Measurements from ENCODE around the gene BANF2. TPM values are rescaled to one million over a fixed set of nuclear protein-coding genes. Genes with fewer than 3 reads are reported as not detected.
A peak's percentile ranks its signal among the peaks of the same experiment; 100 is the strongest.

The BANF2 gene
- total RNA-seq, 1 experiment from 2014 or later: not detected

- no peak overlapping the region for H3K18ac ChIP-seq (ENCODE audit: insufficient read length, low read depth, low read length)
- H3K79me1 ChIP-seq (ENCODE audit: insufficient read depth, low read depth, low read length, poor library complexity, severe bottlenecking): peaks cover 7% of the 10 kb centered on the region
- H4K20me1 ChIP-seq (ENCODE audit: control insufficient read depth, insufficient read depth, insufficient read length): no peaks in the 10 kb centered on the region
- no peak overlapping the region for H2AK5ac ChIP-seq (ENCODE audit: insufficient read length, low read length)
- no peak overlapping the region for H2AFZ ChIP-seq (ENCODE audit: low read length)
- H3K36me3 Mint-ChIP-seq (ENCODE audit: insufficient read depth in 1 of 3, low read depth in 3 of 3): peaks cover 8 to 12% (median 8%) of the 10 kb centered on the region in 3 experiments; a peak in 6 of 7 replicates
- no peak overlapping the region for H3K4ac ChIP-seq (ENCODE audit: low read depth, low read length)
- no peak overlapping the region for H2BK5ac ChIP-seq (ENCODE audit: insufficient read length, low read length)
- H3K9me3 Mint-ChIP-seq: no peaks in the 10 kb centered on the region
- no peak overlapping the region for H2BK20ac ChIP-seq (ENCODE audit: low read depth, low read length, poor library complexity, severe bottlenecking)
- H3K9me3 ChIP-seq (ENCODE audit: control insufficient read depth, low read depth, low read length): no peaks in the 10 kb centered on the region
- H3K27ac ChIP-seq (ENCODE audit: insufficient read length, low read depth, low read length): no peak overlapping the region
- no peaks in the 10 kb centered on the region for H3K27me3 ChIP-seq (ENCODE audit: insufficient read depth, low read length)
- H3K27me3 Mint-ChIP-seq (ENCODE audit: low read depth): no peaks in the 10 kb centered on the region
- DNase-seq: no peak
- no peaks in the 10 kb centered on the region for H3K23me2 ChIP-seq (ENCODE audit: insufficient read length, low read depth, low read length, poor library complexity, severe bottlenecking)
- H3K9ac ChIP-seq (ENCODE audit: extremely low read depth, insufficient read length, low read length): no peak overlapping the region
- H2BK120ac ChIP-seq (ENCODE audit: low read depth, low read length, poor library complexity, severe bottlenecking): no peak overlapping the region
- no peak overlapping the region for H3T11ph ChIP-seq (ENCODE audit: low read length)
- no peak overlapping the region for H4K91ac ChIP-seq (ENCODE audit: insufficient read length, low read depth, low read length)
- H3K4me2 ChIP-seq (ENCODE audit: insufficient read depth, insufficient read length, low read length): no peak overlapping the region
- H2BK12ac ChIP-seq (ENCODE audit: insufficient read length, low read depth, low read length): no peak overlapping the region
- WGBS (ENCODE audit: extremely low coverage, insufficient read length, low lambda C conversion rate): no CpG with 5 or more reads among the region's 2 CpGs
- no peak overlapping the region for H4K8ac ChIP-seq (replicated peaks; ENCODE audit: insufficient read length, low read depth, low read length)
- H3K4me3 Mint-ChIP-seq: no peak overlapping the region
- H3K4me1 Mint-ChIP-seq: peaks cover 25 to 39% of the 10 kb centered on the region in 2 experiments
- peaks cover 20% of the 10 kb centered on the region; the same call in 1 of the 2 replicates for H3K79me2 ChIP-seq (ENCODE audit: insufficient read depth, low read length)
- peak overlapping the region in 2 of 3 experiments; percentile 19 to 57; a peak in 4 of 7 replicates for H3K27ac Mint-ChIP-seq
- TF ChIP-seq CTCF (conservative IDR thresholded peaks at IDR 0.05): no peak
- H2BK15ac ChIP-seq (ENCODE audit: low read depth, low read length): no peak overlapping the region
- H3K56ac ChIP-seq (ENCODE audit: insufficient read length, low read depth, low read length): no peak overlapping the region
- H3K14ac ChIP-seq (ENCODE audit: insufficient read depth, low read length): no peak overlapping the region
- peaks cover 2% of the 10 kb centered on the region for H3K4me1 ChIP-seq (ENCODE audit: insufficient read depth, low read length)
- no peak overlapping the region for H4K5ac ChIP-seq (ENCODE audit: insufficient read length, low read depth, low read length)
- H3K23ac ChIP-seq (ENCODE audit: insufficient read length, low read depth, low read length): no peak overlapping the region
Measured at GRCh38 chr20:17665756-17666155, 34.0 kb upstream of the BANF2 start.
